GM12891 (cell line): ENCODE results near the gene PPP2R5B.

Experiments
- PAX5 ChIP-seq: IDR thresholded peaks from 2 replicates; pipeline ENCODE4 v1.6.1; 2011; ENCODE audit warnings: low read length, moderate library complexity, mild to moderate bottlenecking; ENCODE audit not compliant: insufficient read depth, severe bottlenecking
- POLR2A ChIP-seq: IDR thresholded peaks from 2 replicates; pipeline ENCODE4 v1.6.1; 2011; ENCODE audit warnings: low read depth, low read length, control low read depth
- POLR2AphosphoS5 ChIP-seq: IDR thresholded peaks from 2 replicates; pipeline ENCODE4 v1.6.1; 2011; ENCODE audit warnings: low read depth, low read length, control low read depth
- SPI1 ChIP-seq: IDR thresholded peaks from 2 replicates; pipeline ENCODE4 v1.6.1; 2011; ENCODE audit warnings: low read depth, low read length, control low read depth

DNA sequence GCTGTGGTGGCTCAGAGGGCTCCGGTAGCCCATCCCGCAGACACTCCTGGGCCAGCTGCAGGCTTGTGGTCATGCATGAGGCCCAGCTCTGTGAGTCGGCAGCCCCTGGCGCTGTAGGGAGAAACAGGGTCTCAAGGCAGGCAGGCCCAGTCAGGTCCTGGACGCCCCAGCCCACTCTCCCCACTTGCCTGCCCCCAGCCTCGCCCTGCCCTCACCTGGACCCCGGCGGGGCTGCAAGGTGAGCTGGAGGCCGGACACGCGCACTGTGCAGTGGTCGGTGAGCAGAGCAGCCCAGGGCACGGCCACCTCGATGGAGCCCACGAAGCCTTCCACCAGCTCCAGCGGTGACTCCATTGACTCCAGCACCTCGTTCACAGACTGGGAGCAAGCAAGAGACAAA is 10.4 kb upstream of the PPP2R5B start:
- TF ChIP-seq POLR2AphosphoS5 (no peak), PAX5 (no peak), POLR2A (no peak), SPI1 (no peak)
